Astrocyte (in vitro differentiated cells and primary cell): Measurements from ENCODE around the gene SLCO4A1. TPM values are rescaled to one million over a fixed set of nuclear protein-coding genes. Genes with fewer than 3 reads are reported as not detected.
A peak's percentile ranks its signal among the peaks of the same experiment; 100 is the strongest.

ENCODE experiments used
- DNase-seq: peaks from one replicate; pipeline ENCODE4 v3.0.0-alpha.2; 2010; ENCODE audit warnings: low read depth
- FAIRE-seq: peaks from 2 replicates; lab custom pipeline; 2011; peaks lifted over from hg19 to GRCh38; lab: Jason Lieb, UNC
- H2AFZ ChIP-seq: 2 replicates; pipeline ENCODE4 v1.6.0; 2012; ENCODE audit warnings: low read depth, low read length, inconsistent platforms
- H3K27ac ChIP-seq: 2 replicates; pipeline ENCODE4 v1.5.1; 2011; ENCODE audit warnings: low read depth, low read length, inconsistent platforms
- H3K27me3 ChIP-seq: 2 replicates; pipeline ENCODE4 v1.6.0; 2011; ENCODE audit warnings: low read length, inconsistent platforms; ENCODE audit not compliant: insufficient read depth
- H3K36me3 ChIP-seq: 2 replicates; pipeline ENCODE4 v1.5.1; 2011; ENCODE audit warnings: low read length, inconsistent platforms; ENCODE audit not compliant: insufficient read depth
- H3K4me1 ChIP-seq: 2 replicates; pipeline ENCODE4 v1.5.1; 2011; ENCODE audit warnings: low read length, inconsistent platforms; ENCODE audit not compliant: insufficient read depth
- H3K4me2 ChIP-seq: 2 replicates; pipeline ENCODE4 v1.6.0; 2012; ENCODE audit warnings: low read length, inconsistent platforms
- H3K4me3 ChIP-seq: 2 replicates; pipeline ENCODE4 v1.5.1; 2011; ENCODE audit warnings: low read depth, mild to moderate bottlenecking, low read length, inconsistent platforms; ENCODE audit not compliant: insufficient read depth
- H3K79me2 ChIP-seq: 2 replicates; pipeline ENCODE4 v1.6.0; 2012; ENCODE audit warnings: mild to moderate bottlenecking, low read length, inconsistent platforms; ENCODE audit not compliant: insufficient read depth
- H3K9ac ChIP-seq: 2 replicates; pipeline ENCODE4 v1.6.0; 2012; ENCODE audit warnings: mild to moderate bottlenecking, low read length, inconsistent platforms
- H3K9me3 ChIP-seq: 2 replicates; pipeline ENCODE4 v1.5.1; 2012; ENCODE audit warnings: low read depth, mild to moderate bottlenecking, low read length, inconsistent platforms; ENCODE audit not compliant: insufficient read depth
- H4K20me1 ChIP-seq: 2 replicates; pipeline ENCODE4 v1.6.0; 2012; ENCODE audit warnings: low read length, inconsistent platforms; ENCODE audit not compliant: insufficient read depth
- H3K27ac Mint-ChIP-seq: one replicate; pipeline ENCODE4 v1.8.0; 2021; ENCODE audit warnings: mild to moderate bottlenecking, mixed read lengths; ENCODE audit not compliant: unreplicated experiment
- H3K27me3 Mint-ChIP-seq: one replicate; pipeline ENCODE4 v1.8.0; 2021; ENCODE audit warnings: low read depth, mixed read lengths; ENCODE audit not compliant: unreplicated experiment
- H3K36me3 Mint-ChIP-seq: one replicate; pipeline ENCODE4 v1.8.0; 2021; ENCODE audit warnings: low read depth, mixed read lengths; ENCODE audit not compliant: unreplicated experiment
- H3K4me1 Mint-ChIP-seq: one replicate; pipeline ENCODE4 v1.8.0; 2021; ENCODE audit warnings: low read depth, mixed read lengths; ENCODE audit not compliant: unreplicated experiment
- H3K4me3 Mint-ChIP-seq: one replicate; pipeline ENCODE4 v1.8.0; 2021; ENCODE audit warnings: mild to moderate bottlenecking, moderate library complexity, mixed read lengths; ENCODE audit not compliant: unreplicated experiment
- H3K9me3 Mint-ChIP-seq: one replicate; pipeline ENCODE4 v1.8.0; 2021; ENCODE audit warnings: mild to moderate bottlenecking, mixed read lengths; ENCODE audit not compliant: unreplicated experiment
- CTCF ChIP-seq: IDR thresholded peaks from 2 replicates; pipeline ENCODE4 v1.5.1; 2011; ENCODE audit warnings: low read depth, mild to moderate bottlenecking, inconsistent platforms, low read length, moderate library complexity; ENCODE audit not compliant: insufficient read depth
- EZH2 ChIP-seq: IDR thresholded peaks from 2 replicates; pipeline ENCODE4 v1.6.1; 2012; ENCODE audit warnings: mild to moderate bottlenecking, low read length, inconsistent platforms; ENCODE audit not compliant: insufficient read depth
- total RNA-seq: library from RNA; stranded (reverse); gene quantifications from 2 replicates; pipeline ENCODE4 v1.2.1, GENCODE V29; 2021

SLCO4A1 gene
- total RNA-seq, 1 donor from 2014 or later = 0.43 TPM

- H2AFZ ChIP-seq = no peak overlapping the region
- no peak overlapping the region for H3K4me3 Mint-ChIP-seq
- H3K9me3 Mint-ChIP-seq = no peaks in the 10 kb centered on the region
- H3K4me3 ChIP-seq = no peak overlapping the region
- H3K27ac ChIP-seq = no peak overlapping the region
- no peaks in the 10 kb centered on the region for H3K36me3 Mint-ChIP-seq
- H3K27ac Mint-ChIP-seq = no peak overlapping the region
- H3K27me3 Mint-ChIP-seq = peaks cover 17% of the 10 kb centered on the region
- TF ChIP-seq CTCF (no peak), EZH2 (no peak)
- DNase-seq = no peak
- H3K4me2 ChIP-seq = peak overlapping the region; percentile 26
- H4K20me1 ChIP-seq = no peaks in the 10 kb centered on the region
- FAIRE-seq = no peak
- peaks cover 20% of the 10 kb centered on the region for H3K4me1 ChIP-seq
- peaks cover 3% of the 10 kb centered on the region for H3K27me3 ChIP-seq
- H3K9me3 ChIP-seq = no peaks in the 10 kb centered on the region
- H3K4me1 Mint-ChIP-seq = peaks cover 15% of the 10 kb centered on the region
- H3K9ac ChIP-seq = no peak overlapping the region
- H3K36me3 ChIP-seq = no peaks in the 10 kb centered on the region
- no peaks in the 10 kb centered on the region for H3K79me2 ChIP-seq
Measured at GRCh38 chr20:62618611-62619529, 23.4 kb upstream of the SLCO4A1 start.

GRCh38 chr20:62620625-62621024 is 21.7 kb upstream of the SLCO4A1 start:
- no peaks in the 10 kb centered on the region for H3K9me3 Mint-ChIP-seq
- no peak overlapping the region for H3K4me3 Mint-ChIP-seq
- H3K36me3 Mint-ChIP-seq = no peaks in the 10 kb centered on the region
- H3K4me1 ChIP-seq = peaks cover 23% of the 10 kb centered on the region
- H3K27me3 Mint-ChIP-seq = peaks cover 6% of the 10 kb centered on the region
- no peaks in the 10 kb centered on the region for H3K9me3 ChIP-seq
- H3K79me2 ChIP-seq = no peaks in the 10 kb centered on the region
- FAIRE-seq = no peak
- H4K20me1 ChIP-seq = no peaks in the 10 kb centered on the region
- no peak overlapping the region for H3K4me3 ChIP-seq
- H3K4me1 Mint-ChIP-seq = peaks cover 13% of the 10 kb centered on the region
- H2AFZ ChIP-seq = no peak overlapping the region
- no peak for TF ChIP-seq CTCF
- no peak for TF ChIP-seq EZH2
- H3K9ac ChIP-seq = no peak overlapping the region
- peaks cover 2% of the 10 kb centered on the region for H3K27me3 ChIP-seq
- H3K27ac Mint-ChIP-seq = no peak overlapping the region
- H3K4me2 ChIP-seq = no peak overlapping the region
- H3K36me3 ChIP-seq = no peaks in the 10 kb centered on the region
- DNase-seq = no peak
- H3K27ac ChIP-seq = no peak overlapping the region
